Measurements from ENCODE around the gene SLC6A19. TPM values are rescaled to one million over a fixed set of nuclear protein-coding genes. Genes with fewer than 3 reads are reported as not detected.

SLC6A19 gene
- total RNA-seq, 1 experiment from 2014 or later = 0.04 TPM

DNA sequence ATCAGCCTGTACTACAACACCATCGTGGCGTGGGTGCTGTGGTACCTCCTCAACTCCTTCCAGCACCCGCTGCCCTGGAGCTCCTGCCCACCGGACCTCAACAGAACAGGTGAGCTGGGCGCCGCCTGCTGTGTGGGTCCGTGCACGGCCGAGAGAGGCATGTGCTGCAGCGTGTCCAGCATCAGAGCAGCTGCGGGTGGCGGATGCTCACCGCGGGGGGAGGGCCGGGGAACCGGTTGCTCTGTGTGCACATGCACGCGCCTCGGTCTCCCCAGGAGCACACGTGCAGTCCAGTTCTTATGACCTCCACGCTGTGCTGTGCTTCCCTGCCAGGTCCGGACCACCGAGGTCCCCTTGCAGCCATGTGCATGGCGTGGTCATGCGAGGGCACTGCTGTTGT is 31.4 kb downstream of the SLC6A19 start:
- no peak for DNase-seq (ENCODE audit: low spot score)
- TF ChIP-seq, protein P1, sequence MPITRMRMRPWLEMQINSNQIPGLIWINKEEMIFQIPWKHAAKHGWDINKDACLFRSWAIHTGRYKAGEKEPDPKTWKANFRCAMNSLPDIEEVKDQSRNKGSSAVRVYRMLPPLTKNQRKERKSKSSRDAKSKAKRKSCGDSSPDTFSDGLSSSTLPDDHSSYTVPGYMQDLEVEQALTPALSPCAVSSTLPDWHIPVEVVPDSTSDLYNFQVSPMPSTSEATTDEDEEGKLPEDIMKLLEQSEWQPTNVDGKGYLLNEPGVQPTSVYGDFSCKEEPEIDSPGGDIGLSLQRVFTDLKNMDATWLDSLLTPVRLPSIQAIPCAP (CRISPR knock-in tag; IDR thresholded peaks at IDR 0.05) = no peak
- no peak for TF ChIP-seq TEAD1 (CRISPR knock-in tag; IDR thresholded peaks at IDR 0.05)
- TF ChIP-seq, protein P2, sequence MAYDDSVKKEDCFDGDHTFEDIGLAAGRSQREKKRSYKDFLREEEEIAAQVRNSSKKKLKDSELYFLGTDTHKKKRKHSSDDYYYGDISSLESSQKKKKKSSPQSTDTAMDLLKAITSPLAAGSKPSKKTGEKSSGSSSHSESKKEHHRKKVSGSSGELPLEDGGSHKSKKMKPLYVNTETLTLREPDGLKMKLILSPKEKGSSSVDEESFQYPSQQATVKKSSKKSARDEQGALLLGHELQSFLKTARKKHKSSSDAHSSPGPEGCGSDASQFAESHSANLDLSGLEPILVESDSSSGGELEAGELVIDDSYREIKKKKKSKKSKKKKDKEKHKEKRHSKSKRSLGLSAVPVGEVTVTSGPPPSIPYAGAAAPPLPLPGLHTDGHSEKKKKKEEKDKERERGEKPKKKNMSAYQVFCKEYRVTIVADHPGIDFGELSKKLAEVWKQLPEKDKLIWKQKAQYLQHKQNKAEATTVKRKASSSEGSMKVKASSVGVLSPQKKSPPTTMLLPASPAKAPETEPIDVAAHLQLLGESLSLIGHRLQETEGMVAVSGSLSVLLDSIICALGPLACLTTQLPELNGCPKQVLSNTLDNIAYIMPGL (CRISPR knock-in tag; IDR thresholded peaks at IDR 0.05) = no peak
- TF ChIP-seq, protein P3, sequence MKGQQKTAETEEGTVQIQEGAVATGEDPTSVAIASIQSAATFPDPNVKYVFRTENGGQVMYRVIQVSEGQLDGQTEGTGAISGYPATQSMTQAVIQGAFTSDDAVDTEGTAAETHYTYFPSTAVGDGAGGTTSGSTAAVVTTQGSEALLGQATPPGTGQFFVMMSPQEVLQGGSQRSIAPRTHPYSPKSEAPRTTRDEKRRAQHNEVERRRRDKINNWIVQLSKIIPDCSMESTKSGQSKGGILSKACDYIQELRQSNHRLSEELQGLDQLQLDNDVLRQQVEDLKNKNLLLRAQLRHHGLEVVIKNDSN (CRISPR knock-in tag; IDR thresholded peaks at IDR 0.05) = no peak
- TF ChIP-seq, protein P4, sequence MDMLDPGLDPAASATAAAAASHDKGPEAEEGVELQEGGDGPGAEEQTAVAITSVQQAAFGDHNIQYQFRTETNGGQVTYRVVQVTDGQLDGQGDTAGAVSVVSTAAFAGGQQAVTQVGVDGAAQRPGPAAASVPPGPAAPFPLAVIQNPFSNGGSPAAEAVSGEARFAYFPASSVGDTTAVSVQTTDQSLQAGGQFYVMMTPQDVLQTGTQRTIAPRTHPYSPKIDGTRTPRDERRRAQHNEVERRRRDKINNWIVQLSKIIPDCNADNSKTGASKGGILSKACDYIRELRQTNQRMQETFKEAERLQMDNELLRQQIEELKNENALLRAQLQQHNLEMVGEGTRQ (CRISPR knock-in tag; IDR thresholded peaks at IDR 0.05) = no peak
- TF ChIP-seq, protein P5, sequence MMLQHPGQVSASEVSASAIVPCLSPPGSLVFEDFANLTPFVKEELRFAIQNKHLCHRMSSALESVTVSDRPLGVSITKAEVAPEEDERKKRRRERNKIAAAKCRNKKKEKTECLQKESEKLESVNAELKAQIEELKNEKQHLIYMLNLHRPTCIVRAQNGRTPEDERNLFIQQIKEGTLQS (CRISPR knock-in tag; conservative IDR thresholded peaks at IDR 0.05) = no peak
- TF ChIP-seq, protein P6, sequence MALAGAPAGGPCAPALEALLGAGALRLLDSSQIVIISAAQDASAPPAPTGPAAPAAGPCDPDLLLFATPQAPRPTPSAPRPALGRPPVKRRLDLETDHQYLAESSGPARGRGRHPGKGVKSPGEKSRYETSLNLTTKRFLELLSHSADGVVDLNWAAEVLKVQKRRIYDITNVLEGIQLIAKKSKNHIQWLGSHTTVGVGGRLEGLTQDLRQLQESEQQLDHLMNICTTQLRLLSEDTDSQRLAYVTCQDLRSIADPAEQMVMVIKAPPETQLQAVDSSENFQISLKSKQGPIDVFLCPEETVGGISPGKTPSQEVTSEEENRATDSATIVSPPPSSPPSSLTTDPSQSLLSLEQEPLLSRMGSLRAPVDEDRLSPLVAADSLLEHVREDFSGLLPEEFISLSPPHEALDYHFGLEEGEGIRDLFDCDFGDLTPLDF (CRISPR knock-in tag; IDR thresholded peaks at IDR 0.05) = no peak
- TF ChIP-seq NFE2L1 (CRISPR knock-in tag; IDR thresholded peaks at IDR 0.05) = no peak
- TF ChIP-seq, protein P7, sequence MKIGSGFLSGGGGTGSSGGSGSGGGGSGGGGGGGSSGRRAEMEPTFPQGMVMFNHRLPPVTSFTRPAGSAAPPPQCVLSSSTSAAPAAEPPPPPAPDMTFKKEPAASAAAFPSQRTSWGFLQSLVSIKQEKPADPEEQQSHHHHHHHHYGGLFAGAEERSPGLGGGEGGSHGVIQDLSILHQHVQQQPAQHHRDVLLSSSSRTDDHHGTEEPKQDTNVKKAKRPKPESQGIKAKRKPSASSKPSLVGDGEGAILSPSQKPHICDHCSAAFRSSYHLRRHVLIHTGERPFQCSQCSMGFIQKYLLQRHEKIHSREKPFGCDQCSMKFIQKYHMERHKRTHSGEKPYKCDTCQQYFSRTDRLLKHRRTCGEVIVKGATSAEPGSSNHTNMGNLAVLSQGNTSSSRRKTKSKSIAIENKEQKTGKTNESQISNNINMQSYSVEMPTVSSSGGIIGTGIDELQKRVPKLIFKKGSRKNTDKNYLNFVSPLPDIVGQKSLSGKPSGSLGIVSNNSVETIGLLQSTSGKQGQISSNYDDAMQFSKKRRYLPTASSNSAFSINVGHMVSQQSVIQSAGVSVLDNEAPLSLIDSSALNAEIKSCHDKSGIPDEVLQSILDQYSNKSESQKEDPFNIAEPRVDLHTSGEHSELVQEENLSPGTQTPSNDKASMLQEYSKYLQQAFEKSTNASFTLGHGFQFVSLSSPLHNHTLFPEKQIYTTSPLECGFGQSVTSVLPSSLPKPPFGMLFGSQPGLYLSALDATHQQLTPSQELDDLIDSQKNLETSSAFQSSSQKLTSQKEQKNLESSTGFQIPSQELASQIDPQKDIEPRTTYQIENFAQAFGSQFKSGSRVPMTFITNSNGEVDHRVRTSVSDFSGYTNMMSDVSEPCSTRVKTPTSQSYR (CRISPR knock-in tag; IDR thresholded peaks at IDR 0.05) = no peak
- TF ChIP-seq, protein P8, sequence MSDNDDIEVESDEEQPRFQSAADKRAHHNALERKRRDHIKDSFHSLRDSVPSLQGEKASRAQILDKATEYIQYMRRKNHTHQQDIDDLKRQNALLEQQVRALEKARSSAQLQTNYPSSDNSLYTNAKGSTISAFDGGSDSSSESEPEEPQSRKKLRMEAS (CRISPR knock-in tag; IDR thresholded peaks at IDR 0.05) = no peak
- TF ChIP-seq, protein P9, sequence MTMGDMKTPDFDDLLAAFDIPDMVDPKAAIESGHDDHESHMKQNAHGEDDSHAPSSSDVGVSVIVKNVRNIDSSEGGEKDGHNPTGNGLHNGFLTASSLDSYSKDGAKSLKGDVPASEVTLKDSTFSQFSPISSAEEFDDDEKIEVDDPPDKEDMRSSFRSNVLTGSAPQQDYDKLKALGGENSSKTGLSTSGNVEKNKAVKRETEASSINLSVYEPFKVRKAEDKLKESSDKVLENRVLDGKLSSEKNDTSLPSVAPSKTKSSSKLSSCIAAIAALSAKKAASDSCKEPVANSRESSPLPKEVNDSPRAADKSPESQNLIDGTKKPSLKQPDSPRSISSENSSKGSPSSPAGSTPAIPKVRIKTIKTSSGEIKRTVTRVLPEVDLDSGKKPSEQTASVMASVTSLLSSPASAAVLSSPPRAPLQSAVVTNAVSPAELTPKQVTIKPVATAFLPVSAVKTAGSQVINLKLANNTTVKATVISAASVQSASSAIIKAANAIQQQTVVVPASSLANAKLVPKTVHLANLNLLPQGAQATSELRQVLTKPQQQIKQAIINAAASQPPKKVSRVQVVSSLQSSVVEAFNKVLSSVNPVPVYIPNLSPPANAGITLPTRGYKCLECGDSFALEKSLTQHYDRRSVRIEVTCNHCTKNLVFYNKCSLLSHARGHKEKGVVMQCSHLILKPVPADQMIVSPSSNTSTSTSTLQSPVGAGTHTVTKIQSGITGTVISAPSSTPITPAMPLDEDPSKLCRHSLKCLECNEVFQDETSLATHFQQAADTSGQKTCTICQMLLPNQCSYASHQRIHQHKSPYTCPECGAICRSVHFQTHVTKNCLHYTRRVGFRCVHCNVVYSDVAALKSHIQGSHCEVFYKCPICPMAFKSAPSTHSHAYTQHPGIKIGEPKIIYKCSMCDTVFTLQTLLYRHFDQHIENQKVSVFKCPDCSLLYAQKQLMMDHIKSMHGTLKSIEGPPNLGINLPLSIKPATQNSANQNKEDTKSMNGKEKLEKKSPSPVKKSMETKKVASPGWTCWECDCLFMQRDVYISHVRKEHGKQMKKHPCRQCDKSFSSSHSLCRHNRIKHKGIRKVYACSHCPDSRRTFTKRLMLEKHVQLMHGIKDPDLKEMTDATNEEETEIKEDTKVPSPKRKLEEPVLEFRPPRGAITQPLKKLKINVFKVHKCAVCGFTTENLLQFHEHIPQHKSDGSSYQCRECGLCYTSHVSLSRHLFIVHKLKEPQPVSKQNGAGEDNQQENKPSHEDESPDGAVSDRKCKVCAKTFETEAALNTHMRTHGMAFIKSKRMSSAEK (CRISPR knock-in tag; IDR thresholded peaks at IDR 0.05; ENCODE audit: borderline replicate concordance) = no peak
- TF ChIP-seq NR1H2 (CRISPR knock-in tag; IDR thresholded peaks at IDR 0.05) = no peak
- TF ChIP-seq, protein P10, sequence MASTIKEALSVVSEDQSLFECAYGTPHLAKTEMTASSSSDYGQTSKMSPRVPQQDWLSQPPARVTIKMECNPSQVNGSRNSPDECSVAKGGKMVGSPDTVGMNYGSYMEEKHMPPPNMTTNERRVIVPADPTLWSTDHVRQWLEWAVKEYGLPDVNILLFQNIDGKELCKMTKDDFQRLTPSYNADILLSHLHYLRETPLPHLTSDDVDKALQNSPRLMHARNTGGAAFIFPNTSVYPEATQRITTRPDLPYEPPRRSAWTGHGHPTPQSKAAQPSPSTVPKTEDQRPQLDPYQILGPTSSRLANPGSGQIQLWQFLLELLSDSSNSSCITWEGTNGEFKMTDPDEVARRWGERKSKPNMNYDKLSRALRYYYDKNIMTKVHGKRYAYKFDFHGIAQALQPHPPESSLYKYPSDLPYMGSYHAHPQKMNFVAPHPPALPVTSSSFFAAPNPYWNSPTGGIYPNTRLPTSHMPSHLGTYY (CRISPR knock-in tag; IDR thresholded peaks at IDR 0.05) = no peak
- TF ChIP-seq ZNF423 (CRISPR knock-in tag; IDR thresholded peaks at IDR 0.05) = no peak
- no peak for TF ChIP-seq ZNF138 (CRISPR knock-in tag; conservative IDR thresholded peaks at IDR 0.05)
- TF ChIP-seq ELF4 (CRISPR knock-in tag; IDR thresholded peaks at IDR 0.05; ENCODE audit: low read depth) = no peak
- no peak for TF ChIP-seq JUN (CRISPR knock-in tag; IDR thresholded peaks at IDR 0.05)
- Mint-ChIP-seq H3K36me3 (peaks cover 11% of the 10 kb centered on the region), H3K27ac (no peak overlapping the region), H3K4me3 (no peak overlapping the region), H3K4me1 (no peaks in the 10 kb centered on the region), H3K27me3 (ENCODE audit: low read depth) (no peaks in the 10 kb centered on the region), H3K9me3 (peaks cover 17% of the 10 kb centered on the region)
- ChIA-PET POLR2A (no interaction called here), CTCF (interaction anchor here (3.2 kb wide), 1 partner anchor 28 kb away, joined by 12 read pairs; no protein-coding TSS in a partner anchor)
- ATAC-seq = no peak
